Endodermal cell (in vitro differentiated cells): Measurements from ENCODE around the gene NAXD. TPM values are rescaled to one million over a fixed set of nuclear protein-coding genes. Genes with fewer than 3 reads are reported as not detected.

Experiments used
- DNase-seq: peaks from one replicate; pipeline ENCODE4 v3.0.0-alpha.2; 2017
- H3K27ac ChIP-seq: 2 replicates; pipeline ENCODE4 v1.5.1; 2013; ENCODE audit warnings: mild to moderate bottlenecking, low read depth, low read length, moderate library complexity
- H3K27me3 ChIP-seq: 2 replicates; pipeline ENCODE4 v1.6.1; 2013; ENCODE audit warnings: mild to moderate bottlenecking, low read length, moderate library complexity; ENCODE audit not compliant: insufficient read depth, control insufficient read depth, poor library complexity, severe bottlenecking
- H3K36me3 ChIP-seq: 2 replicates; pipeline ENCODE4 v1.7.0; 2013; ENCODE audit warnings: mild to moderate bottlenecking, low read length, moderate library complexity; ENCODE audit not compliant: control insufficient read depth, insufficient read depth
- H3K4me1 ChIP-seq: one replicate; pipeline ENCODE4 v1.7.0; 2013; ENCODE audit warnings: low read length; ENCODE audit not compliant: control insufficient read depth, insufficient read depth
- H3K4me3 ChIP-seq: 2 replicates; pipeline ENCODE4 v1.5.1; 2013; ENCODE audit warnings: mild to moderate bottlenecking, low read length, moderate library complexity
- H3K9ac ChIP-seq: 2 replicates; pipeline ENCODE4 v1.6.1; 2013; ENCODE audit warnings: mild to moderate bottlenecking, low read length, moderate library complexity; ENCODE audit not compliant: poor library complexity, severe bottlenecking; ENCODE audit errors: extremely low read depth
- H3K9me3 ChIP-seq: 2 replicates; pipeline ENCODE4 v1.6.1; 2013; ENCODE audit warnings: mild to moderate bottlenecking, low read length, moderate library complexity; ENCODE audit not compliant: control insufficient read depth
- H3K27ac Mint-ChIP-seq: 2 replicates; pipeline ENCODE4 v1.8.0; 2020; ENCODE audit warnings: mixed read lengths
- H3K27me3 Mint-ChIP-seq: 2 replicates; pipeline ENCODE4 v1.8.0; 2021; ENCODE audit warnings: mild to moderate bottlenecking, mixed read lengths; ENCODE audit not compliant: insufficient read depth
- H3K36me3 Mint-ChIP-seq: 2 replicates; pipeline ENCODE4 v1.8.0; 2020; ENCODE audit warnings: low read depth, mixed read lengths
- H3K4me1 Mint-ChIP-seq: 2 replicates; pipeline ENCODE4 v1.8.0; 2020; ENCODE audit warnings: mixed read lengths
- H3K4me3 Mint-ChIP-seq: 2 replicates; pipeline ENCODE4 v1.8.0; 2020; ENCODE audit warnings: mild to moderate bottlenecking, moderate library complexity, mixed read lengths
- H3K9me3 Mint-ChIP-seq: 2 replicates; pipeline ENCODE4 v1.8.0; 2020; ENCODE audit warnings: mild to moderate bottlenecking, mixed read lengths
- WGBS, 2 experiments: methylation state at CpG; one replicate each; pipeline versions ENCODE4 v1.1.5 to v1.1.7; 2013; ENCODE audit warnings: missing lambda C conversion rate in 2 of 2, mixed read lengths in 1 of 2; ENCODE audit not compliant: insufficient coverage in 1 of 2, insufficient read length in 1 of 2; 5-methylcytosine and 5-hydroxymethylcytosine counted together
- total RNA-seq, 2 donors: library from RNA; stranded (reverse); fragmentation: NEBNext Ultra II Directional in 1 of 2; extraction: Animal tissue kit (Norgen Biotek cat#: 25700) in 1 of 2; gene quantifications; 2 replicates in 1 of 2; 3 replicates in 1 of 2; pipeline ENCODE4 v1.2.1, GENCODE V29; 2021
- TF ChIP-seq, protein P1 (sequence below): fragments of 200-600 bp; sonication (generic); conservative IDR thresholded peaks from 2 replicates; pipeline ENCODE4 v1.5.0; 2021; ENCODE audit warnings: antibody characterized with exemption, mild to moderate bottlenecking

NAXD gene
- total RNA-seq, 2 donors from 2014 or later = 31.3 to 33.4 TPM

DNA sequence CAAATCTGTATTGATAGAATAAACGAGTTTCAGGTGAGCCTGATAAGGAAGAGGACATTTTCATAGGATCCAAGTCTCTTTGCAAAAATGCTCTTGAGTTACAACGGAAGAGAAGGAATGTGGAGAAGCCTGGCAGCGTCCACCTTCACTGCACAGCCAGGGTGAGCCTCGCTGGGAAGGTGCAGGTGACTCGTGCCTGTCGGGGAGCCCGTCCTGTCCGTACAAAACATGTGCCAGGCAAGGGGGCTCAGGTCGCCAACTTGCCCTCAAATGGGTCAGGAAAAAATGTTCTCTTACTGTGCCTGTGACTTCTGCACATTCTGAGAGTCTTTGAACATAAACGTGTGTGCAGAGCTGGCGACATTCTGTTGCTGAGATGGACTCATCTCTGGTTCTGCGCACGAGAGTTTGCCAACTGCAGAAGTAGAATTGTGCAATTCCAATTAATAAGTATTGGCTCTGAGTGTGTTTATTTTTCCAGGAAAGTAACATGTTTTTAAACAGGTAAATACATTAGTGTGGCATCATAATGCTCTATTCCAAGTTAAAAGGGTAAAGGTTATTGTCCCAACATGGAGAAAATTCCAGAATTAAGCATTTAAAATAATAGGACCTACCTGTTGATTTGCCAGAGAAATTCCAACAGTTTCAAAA, 28.6 kb downstream of the NAXD start:
- peaks cover 46% of the 10 kb centered on the region for H3K36me3 Mint-ChIP-seq
- peaks cover 23% of the 10 kb centered on the region for H3K4me1 Mint-ChIP-seq
- peaks cover 41% of the 10 kb centered on the region for H3K36me3 ChIP-seq
- H3K27ac Mint-ChIP-seq = no peak overlapping the region
- H3K9ac ChIP-seq = no peak overlapping the region
- 94 to 95% methylated on average over 13 of the region's 13 CpGs for WGBS, 2 experiments
- H3K27me3 Mint-ChIP-seq = no peaks in the 10 kb centered on the region
- DNase-seq = peak; percentile 38
- no peak overlapping the region for H3K27ac ChIP-seq
- H3K4me3 Mint-ChIP-seq = no peak overlapping the region
- H3K9me3 ChIP-seq = no peaks in the 10 kb centered on the region
- H3K4me3 ChIP-seq = no peak overlapping the region
- no peaks in the 10 kb centered on the region for H3K9me3 Mint-ChIP-seq
- peaks cover 13% of the 10 kb centered on the region for H3K4me1 ChIP-seq
- TF ChIP-seq, protein P1, sequence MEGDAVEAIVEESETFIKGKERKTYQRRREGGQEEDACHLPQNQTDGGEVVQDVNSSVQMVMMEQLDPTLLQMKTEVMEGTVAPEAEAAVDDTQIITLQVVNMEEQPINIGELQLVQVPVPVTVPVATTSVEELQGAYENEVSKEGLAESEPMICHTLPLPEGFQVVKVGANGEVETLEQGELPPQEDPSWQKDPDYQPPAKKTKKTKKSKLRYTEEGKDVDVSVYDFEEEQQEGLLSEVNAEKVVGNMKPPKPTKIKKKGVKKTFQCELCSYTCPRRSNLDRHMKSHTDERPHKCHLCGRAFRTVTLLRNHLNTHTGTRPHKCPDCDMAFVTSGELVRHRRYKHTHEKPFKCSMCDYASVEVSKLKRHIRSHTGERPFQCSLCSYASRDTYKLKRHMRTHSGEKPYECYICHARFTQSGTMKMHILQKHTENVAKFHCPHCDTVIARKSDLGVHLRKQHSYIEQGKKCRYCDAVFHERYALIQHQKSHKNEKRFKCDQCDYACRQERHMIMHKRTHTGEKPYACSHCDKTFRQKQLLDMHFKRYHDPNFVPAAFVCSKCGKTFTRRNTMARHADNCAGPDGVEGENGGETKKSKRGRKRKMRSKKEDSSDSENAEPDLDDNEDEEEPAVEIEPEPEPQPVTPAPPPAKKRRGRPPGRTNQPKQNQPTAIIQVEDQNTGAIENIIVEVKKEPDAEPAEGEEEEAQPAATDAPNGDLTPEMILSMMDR = no peak
- H3K27me3 ChIP-seq = no peaks in the 10 kb centered on the region

DNA sequence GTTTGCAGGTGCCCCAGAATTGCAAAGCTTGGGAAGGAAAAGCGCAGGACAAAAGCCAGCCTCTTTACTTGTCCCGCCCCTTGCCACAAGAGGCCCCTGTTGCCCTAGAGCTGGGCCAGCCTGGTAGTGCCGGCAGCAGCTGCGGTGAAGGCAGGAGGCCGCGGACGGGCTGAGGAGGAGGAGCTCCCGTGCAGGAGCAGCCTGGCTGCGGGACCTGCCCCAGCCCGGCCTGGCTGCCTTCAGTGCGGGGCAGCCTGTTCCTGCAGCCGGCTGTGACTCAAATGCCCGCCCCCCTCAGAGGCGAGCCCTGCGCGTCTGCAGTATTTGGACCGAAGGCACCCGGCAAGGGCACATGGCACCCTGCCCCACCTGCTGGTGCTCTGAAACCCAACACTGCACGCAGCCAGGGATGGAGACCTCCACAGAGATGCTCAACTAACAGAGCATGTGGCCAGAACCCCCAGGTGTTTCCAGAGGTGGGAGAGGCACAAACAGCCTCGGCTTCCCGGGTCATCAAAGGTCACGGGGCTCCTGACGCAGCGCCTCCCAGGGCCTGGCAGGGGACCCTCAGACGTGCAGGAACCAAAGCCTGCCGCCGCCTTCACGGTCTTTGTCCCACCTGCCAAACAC, 29.7 kb downstream of the NAXD start:
- DNase-seq = peak; percentile 95
- Mint-ChIP-seq H3K4me3 (no peak overlapping the region), H3K27ac (no peak overlapping the region), H3K9me3 (no peaks in the 10 kb centered on the region), H3K27me3 (no peaks in the 10 kb centered on the region), H3K4me1 (peaks cover 15% of the 10 kb centered on the region), H3K36me3 (peaks cover 35% of the 10 kb centered on the region)
- peaks cover 9% of the 10 kb centered on the region for H3K4me1 ChIP-seq
- H3K9me3 ChIP-seq = no peaks in the 10 kb centered on the region
- WGBS, 2 experiments = 58 to 60% methylated on average over 10 to 27 of the region's 28 CpGs
- TF ChIP-seq, protein P1 = peak; percentile 80
- peaks cover 30% of the 10 kb centered on the region for H3K36me3 ChIP-seq
- H3K27me3 ChIP-seq = no peaks in the 10 kb centered on the region
- H3K4me3 ChIP-seq = no peak overlapping the region
- H3K9ac ChIP-seq = no peak overlapping the region
- H3K27ac ChIP-seq = no peak overlapping the region

DNA sequence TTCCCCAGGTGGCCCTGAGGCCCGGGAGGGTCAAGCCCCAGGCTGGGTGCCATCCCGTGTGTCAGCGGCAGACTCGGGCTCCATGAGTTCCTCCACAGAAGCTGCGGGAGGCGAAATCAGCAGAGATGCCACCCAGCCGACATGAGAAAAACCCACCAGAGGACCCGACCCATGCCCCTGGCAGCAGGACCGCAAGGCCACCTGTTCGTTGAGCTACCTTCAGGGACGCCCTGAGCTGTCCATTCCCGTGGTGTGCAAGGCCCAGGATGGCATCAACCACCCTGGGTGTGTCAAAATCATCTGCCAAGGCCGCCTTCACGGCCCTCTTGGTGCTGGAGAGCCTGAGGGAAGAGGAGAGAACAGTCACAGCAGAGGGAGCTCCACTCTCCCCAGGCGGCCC, 30.4 kb downstream of the NAXD start:
- 95% methylated on average over 7 to 15 of the region's 15 CpGs for WGBS, 2 experiments
- no peaks in the 10 kb centered on the region for H3K27me3 ChIP-seq
- H3K36me3 ChIP-seq = peaks cover 29% of the 10 kb centered on the region
- Mint-ChIP-seq H3K27ac (no peak overlapping the region), H3K36me3 (peaks cover 33% of the 10 kb centered on the region), H3K4me3 (no peak overlapping the region), H3K4me1 (peaks cover 7% of the 10 kb centered on the region), H3K27me3 (no peaks in the 10 kb centered on the region), H3K9me3 (no peaks in the 10 kb centered on the region)
- no peak overlapping the region for H3K27ac ChIP-seq
- no peak overlapping the region for H3K9ac ChIP-seq
- H3K4me1 ChIP-seq = peaks cover 1% of the 10 kb centered on the region
- H3K9me3 ChIP-seq = no peaks in the 10 kb centered on the region
- no peak overlapping the region for H3K4me3 ChIP-seq
- TF ChIP-seq, protein P1 = no peak
- DNase-seq = peak; percentile 44
